ENCODE results near the gene LMF1. TPM values are rescaled to one million over a fixed set of nuclear protein-coding genes. Genes with fewer than 3 reads are reported as not detected.

The LMF1 gene
- total RNA-seq, 1 donor = 29.4 TPM

- TF ChIP-seq CTCF (IDR thresholded peaks at IDR 0.05; ENCODE audit: insufficient read depth, low read length) = no peak
- H3K4me3 ChIP-seq (ENCODE audit: low read depth, low read length) = no peak overlapping the region
- DNase-seq (ENCODE audit: low read depth) = no peak
Observed at GRCh38 chr16:1014221-1014620, 43.4 kb upstream of the LMF1 start.

GRCh38 chr16:1013593-1013900, 42.8 kb upstream of the LMF1 start:
- H3K4me3 ChIP-seq (ENCODE audit: low read depth, low read length) = no peak overlapping the region
- no peak for TF ChIP-seq CTCF (IDR thresholded peaks at IDR 0.05; ENCODE audit: insufficient read depth, low read length)
- no peak for DNase-seq (ENCODE audit: low read depth)

GRCh38 chr16:1012722-1013592, 42.2 kb upstream of the LMF1 start:
- no peak for TF ChIP-seq CTCF (IDR thresholded peaks at IDR 0.05; ENCODE audit: insufficient read depth, low read length)
- DNase-seq (ENCODE audit: low read depth) = no peak

GRCh38 chr16:1012135-1012534, 41.4 kb upstream of the LMF1 start:
- no peak overlapping the region for H3K4me3 ChIP-seq (ENCODE audit: low read depth, low read length)
- DNase-seq (ENCODE audit: low read depth) = no peak
- no peak for TF ChIP-seq CTCF (IDR thresholded peaks at IDR 0.05; ENCODE audit: insufficient read depth, low read length)

More at GRCh38 chr16:1012722-1013592, 42.2 kb upstream of the LMF1 start:
- no peak overlapping the region for H3K4me3 ChIP-seq (ENCODE audit: low read depth, low read length)

- TF ChIP-seq CTCF (IDR thresholded peaks at IDR 0.05; ENCODE audit: insufficient read depth, low read length) = no peak
- DNase-seq (ENCODE audit: low read depth) = no peak
- no peak overlapping the region for H3K4me3 ChIP-seq (ENCODE audit: low read depth, low read length)
Observed at GRCh38 chr16:1011316-1012082, 40.7 kb upstream of the LMF1 start.

GRCh38 chr16:1010815-1011214, 40.0 kb upstream of the LMF1 start:
- TF ChIP-seq CTCF (IDR thresholded peaks at IDR 0.05; ENCODE audit: insufficient read depth, low read length) = no peak
- H3K4me3 ChIP-seq (ENCODE audit: low read depth, low read length) = no peak overlapping the region
- no peak for DNase-seq (ENCODE audit: low read depth)
